ENCODE results near the gene CTSV. TPM values are rescaled to one million over a fixed set of nuclear protein-coding genes. Genes with fewer than 3 reads are reported as not detected.
"Not testable (repeated sequence)": the region's sequence is repeated elsewhere in the genome, so short reads cannot be mapped to it uniquely, and the experiment has no call there.

CTSV gene
- total RNA-seq, 1 experiment from 2014 or later, result 2.8 TPM

DNA sequence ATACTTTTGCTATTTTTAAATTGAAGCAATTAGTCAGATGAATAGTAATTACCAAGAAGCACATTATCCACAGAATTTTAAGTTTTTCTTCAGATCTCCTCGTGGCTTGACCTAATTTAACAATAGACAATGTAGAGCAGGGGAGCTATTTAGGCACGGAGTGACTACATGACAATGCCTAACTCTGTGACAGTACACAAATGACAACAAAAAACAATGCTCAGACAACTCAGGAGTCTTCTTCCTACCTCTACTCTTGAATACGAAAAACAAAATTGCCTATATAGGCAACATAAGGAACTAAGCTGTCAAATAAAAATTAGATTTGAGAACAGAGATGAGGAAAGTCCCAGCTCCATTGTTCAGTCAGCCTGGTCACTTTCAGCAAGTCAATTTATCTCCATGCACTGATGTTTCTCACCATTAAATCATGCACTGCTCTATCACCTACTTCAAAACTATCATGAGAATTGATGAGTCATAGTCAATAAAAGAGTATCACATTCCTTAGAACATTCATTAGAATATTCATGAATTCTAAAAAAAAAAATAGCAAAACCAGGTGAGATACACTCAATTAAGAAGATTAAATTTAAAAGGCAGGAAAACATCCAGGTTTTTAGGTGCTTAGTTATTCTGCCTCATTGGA is 38.7 kb downstream of the CTSV start:
- DNase-seq (ENCODE audit: unreplicated experiment); intact Hi-C loops (cut with micrococcal nuclease); H3K36me3 Mint-ChIP-seq (ENCODE audit: insufficient read depth, unreplicated experiment); POLR2A ChIA-PET; BruUV-seq (replicated peaks); H3K9me3 Mint-ChIP-seq (ENCODE audit: unreplicated experiment); H3K27me3 Mint-ChIP-seq (ENCODE audit: insufficient read depth, unreplicated experiment); H3K4me3 Mint-ChIP-seq (ENCODE audit: unreplicated experiment): not testable (repeated sequence)
- Mint-ChIP-seq H3K27ac (ENCODE audit: low read depth, unreplicated experiment) (peak overlapping the region; percentile 44), H3K4me1 (ENCODE audit: insufficient read depth, unreplicated experiment) (peaks cover 15% of the 10 kb centered on the region)
- CTCF ChIA-PET, result interaction anchor here (1.1 kb wide), 1 partner anchor 144 kb away, joined by 3 read pairs; no protein-coding TSS in a partner anchor

DNA sequence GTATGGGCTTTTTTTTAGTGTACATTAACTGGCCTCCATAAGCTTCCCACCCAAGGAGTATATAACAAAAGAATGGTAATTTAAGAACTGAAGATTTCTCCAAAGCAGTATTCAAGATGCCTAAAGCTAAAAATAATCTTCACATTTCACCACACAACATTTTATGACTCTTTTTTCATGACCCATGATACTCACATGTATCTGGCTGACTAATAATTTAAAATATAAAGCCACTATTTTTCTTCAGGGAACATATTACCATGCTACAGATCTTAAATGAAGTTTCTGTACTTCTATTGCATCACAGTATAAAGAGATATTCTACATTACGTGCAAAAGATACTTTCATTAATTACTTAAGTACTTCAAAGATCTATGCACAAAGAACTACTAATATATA is 39.2 kb downstream of the CTSV start:
- Mint-ChIP-seq H3K27ac (ENCODE audit: low read depth, unreplicated experiment) (peak overlapping the region; percentile 44), H3K4me1 (ENCODE audit: insufficient read depth, unreplicated experiment) (peaks cover 15% of the 10 kb centered on the region)
- H3K9me3 Mint-ChIP-seq (ENCODE audit: unreplicated experiment); intact Hi-C loops (cut with micrococcal nuclease); H3K27me3 Mint-ChIP-seq (ENCODE audit: insufficient read depth, unreplicated experiment); H3K36me3 Mint-ChIP-seq (ENCODE audit: insufficient read depth, unreplicated experiment); BruUV-seq (replicated peaks); H3K4me3 Mint-ChIP-seq (ENCODE audit: unreplicated experiment); POLR2A ChIA-PET; DNase-seq (ENCODE audit: unreplicated experiment): not testable (repeated sequence)
- CTCF ChIA-PET, result interaction anchor here (1.1 kb wide), 1 partner anchor 143 kb away, joined by 3 read pairs; no protein-coding TSS in a partner anchor

GRCh38 chr9:96997009-96997701 is 41.8 kb downstream of the CTSV start:
- H3K27ac Mint-ChIP-seq (ENCODE audit: low read depth, unreplicated experiment), result peak overlapping the region; percentile 83
- BruUV-seq (replicated peaks); H3K36me3 Mint-ChIP-seq (ENCODE audit: insufficient read depth, unreplicated experiment); POLR2A ChIA-PET; CTCF ChIA-PET; H3K4me3 Mint-ChIP-seq (ENCODE audit: unreplicated experiment); H3K27me3 Mint-ChIP-seq (ENCODE audit: insufficient read depth, unreplicated experiment); DNase-seq (ENCODE audit: unreplicated experiment); intact Hi-C loops (cut with micrococcal nuclease); H3K9me3 Mint-ChIP-seq (ENCODE audit: unreplicated experiment): not testable (repeated sequence)
- peaks cover 15% of the 10 kb centered on the region for H3K4me1 Mint-ChIP-seq (ENCODE audit: insufficient read depth, unreplicated experiment)

GRCh38 chr9:96994531-96995016 is 44.4 kb downstream of the CTSV start:
- H3K27ac Mint-ChIP-seq (ENCODE audit: low read depth, unreplicated experiment); CTCF ChIA-PET; DNase-seq (ENCODE audit: unreplicated experiment); BruUV-seq (replicated peaks); H3K36me3 Mint-ChIP-seq (ENCODE audit: insufficient read depth, unreplicated experiment); intact Hi-C loops (cut with micrococcal nuclease); POLR2A ChIA-PET; H3K4me1 Mint-ChIP-seq (ENCODE audit: insufficient read depth, unreplicated experiment); H3K27me3 Mint-ChIP-seq (ENCODE audit: insufficient read depth, unreplicated experiment); H3K4me3 Mint-ChIP-seq (ENCODE audit: unreplicated experiment); H3K9me3 Mint-ChIP-seq (ENCODE audit: unreplicated experiment): not testable (repeated sequence)

DNA sequence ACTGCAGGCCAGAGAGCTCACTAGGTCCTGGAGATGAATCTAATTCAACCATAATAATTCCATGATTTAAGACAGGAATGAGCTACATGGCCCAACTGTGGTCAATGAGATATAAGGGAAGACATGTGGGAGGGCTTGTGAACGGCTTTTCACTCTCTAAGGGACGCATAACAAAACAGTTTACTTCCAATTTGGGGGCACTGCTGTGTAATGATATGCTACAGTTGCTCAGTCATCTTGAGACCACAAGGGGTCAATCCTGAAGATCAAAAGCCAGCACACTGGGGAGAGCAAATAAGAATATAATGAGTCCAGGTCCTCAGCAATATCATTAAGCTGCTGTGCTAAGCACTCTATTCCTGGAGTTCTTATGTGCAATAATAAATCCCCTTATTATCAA is 46.6 kb downstream of the CTSV start:
- H3K9me3 Mint-ChIP-seq (ENCODE audit: unreplicated experiment), result not testable (repeated sequence)

GRCh38 chr9:96989747-96990318 is 49.1 kb downstream of the CTSV start:
- H3K36me3 Mint-ChIP-seq (ENCODE audit: insufficient read depth, unreplicated experiment); intact Hi-C loops (cut with micrococcal nuclease); H3K27me3 Mint-ChIP-seq (ENCODE audit: insufficient read depth, unreplicated experiment); BruUV-seq (replicated peaks); DNase-seq (ENCODE audit: unreplicated experiment); H3K4me1 Mint-ChIP-seq (ENCODE audit: insufficient read depth, unreplicated experiment); H3K4me3 Mint-ChIP-seq (ENCODE audit: unreplicated experiment); H3K9me3 Mint-ChIP-seq (ENCODE audit: unreplicated experiment); CTCF ChIA-PET; POLR2A ChIA-PET; H3K27ac Mint-ChIP-seq (ENCODE audit: low read depth, unreplicated experiment): not testable (repeated sequence)

More for the DNA sequence above, 46.6 kb downstream of the CTSV start:
- H3K4me1 Mint-ChIP-seq (ENCODE audit: insufficient read depth, unreplicated experiment); CTCF ChIA-PET; intact Hi-C loops (cut with micrococcal nuclease); H3K27me3 Mint-ChIP-seq (ENCODE audit: insufficient read depth, unreplicated experiment); H3K36me3 Mint-ChIP-seq (ENCODE audit: insufficient read depth, unreplicated experiment); DNase-seq (ENCODE audit: unreplicated experiment); POLR2A ChIA-PET; H3K27ac Mint-ChIP-seq (ENCODE audit: low read depth, unreplicated experiment); H3K4me3 Mint-ChIP-seq (ENCODE audit: unreplicated experiment); BruUV-seq (replicated peaks): not testable (repeated sequence)

GRCh38 chr9:96984887-96985286 is 54.1 kb downstream of the CTSV start:
- BruUV-seq (replicated peaks); H3K27me3 Mint-ChIP-seq (ENCODE audit: insufficient read depth, unreplicated experiment); POLR2A ChIA-PET; CTCF ChIA-PET; H3K4me1 Mint-ChIP-seq (ENCODE audit: insufficient read depth, unreplicated experiment); intact Hi-C loops (cut with micrococcal nuclease); H3K36me3 Mint-ChIP-seq (ENCODE audit: insufficient read depth, unreplicated experiment); H3K9me3 Mint-ChIP-seq (ENCODE audit: unreplicated experiment); DNase-seq (ENCODE audit: unreplicated experiment); H3K27ac Mint-ChIP-seq (ENCODE audit: low read depth, unreplicated experiment); H3K4me3 Mint-ChIP-seq (ENCODE audit: unreplicated experiment): not testable (repeated sequence)

DNA sequence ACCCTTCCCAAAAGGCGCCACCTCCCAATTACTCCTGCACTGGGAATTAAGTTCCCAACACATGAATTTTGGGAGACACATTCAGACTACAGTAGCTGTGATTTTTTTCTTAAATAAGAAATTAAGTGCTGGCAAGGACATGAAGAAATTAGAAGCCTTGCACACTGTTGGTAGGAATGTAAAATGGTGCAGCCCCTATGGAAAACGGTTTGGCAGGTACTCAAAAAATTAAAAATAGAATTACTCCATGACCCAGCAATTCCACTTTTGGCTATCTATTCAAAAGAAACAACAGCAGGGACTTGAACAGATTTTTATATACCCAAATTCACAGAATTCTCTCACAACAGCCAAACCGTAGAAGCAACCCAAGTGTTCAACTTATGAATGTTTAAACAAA is 54.8 kb downstream of the CTSV start:
- DNase-seq (ENCODE audit: unreplicated experiment); H3K4me3 Mint-ChIP-seq (ENCODE audit: unreplicated experiment); POLR2A ChIA-PET; H3K9me3 Mint-ChIP-seq (ENCODE audit: unreplicated experiment); H3K36me3 Mint-ChIP-seq (ENCODE audit: insufficient read depth, unreplicated experiment); BruUV-seq (replicated peaks); intact Hi-C loops (cut with micrococcal nuclease); H3K4me1 Mint-ChIP-seq (ENCODE audit: insufficient read depth, unreplicated experiment); H3K27me3 Mint-ChIP-seq (ENCODE audit: insufficient read depth, unreplicated experiment); H3K27ac Mint-ChIP-seq (ENCODE audit: low read depth, unreplicated experiment); CTCF ChIA-PET: not testable (repeated sequence)

- H3K9me3 Mint-ChIP-seq (ENCODE audit: unreplicated experiment); H3K4me1 Mint-ChIP-seq (ENCODE audit: insufficient read depth, unreplicated experiment); intact Hi-C loops (cut with micrococcal nuclease); CTCF ChIA-PET; H3K36me3 Mint-ChIP-seq (ENCODE audit: insufficient read depth, unreplicated experiment); POLR2A ChIA-PET; DNase-seq (ENCODE audit: unreplicated experiment); H3K27me3 Mint-ChIP-seq (ENCODE audit: insufficient read depth, unreplicated experiment); H3K27ac Mint-ChIP-seq (ENCODE audit: low read depth, unreplicated experiment); BruUV-seq (replicated peaks); H3K4me3 Mint-ChIP-seq (ENCODE audit: unreplicated experiment): not testable (repeated sequence)
Observed at GRCh38 chr9:96983496-96984122, 55.3 kb downstream of the CTSV start.
